ENCODE measurements around the gene SMOC2. TPM values are rescaled to one million over a fixed set of nuclear protein-coding genes. Genes with fewer than 3 reads are reported as not detected.

Gene SMOC2
- polyA plus RNA-seq, 4 donors = 18.9 to 38.2 (median 27.1) TPM

DNA sequence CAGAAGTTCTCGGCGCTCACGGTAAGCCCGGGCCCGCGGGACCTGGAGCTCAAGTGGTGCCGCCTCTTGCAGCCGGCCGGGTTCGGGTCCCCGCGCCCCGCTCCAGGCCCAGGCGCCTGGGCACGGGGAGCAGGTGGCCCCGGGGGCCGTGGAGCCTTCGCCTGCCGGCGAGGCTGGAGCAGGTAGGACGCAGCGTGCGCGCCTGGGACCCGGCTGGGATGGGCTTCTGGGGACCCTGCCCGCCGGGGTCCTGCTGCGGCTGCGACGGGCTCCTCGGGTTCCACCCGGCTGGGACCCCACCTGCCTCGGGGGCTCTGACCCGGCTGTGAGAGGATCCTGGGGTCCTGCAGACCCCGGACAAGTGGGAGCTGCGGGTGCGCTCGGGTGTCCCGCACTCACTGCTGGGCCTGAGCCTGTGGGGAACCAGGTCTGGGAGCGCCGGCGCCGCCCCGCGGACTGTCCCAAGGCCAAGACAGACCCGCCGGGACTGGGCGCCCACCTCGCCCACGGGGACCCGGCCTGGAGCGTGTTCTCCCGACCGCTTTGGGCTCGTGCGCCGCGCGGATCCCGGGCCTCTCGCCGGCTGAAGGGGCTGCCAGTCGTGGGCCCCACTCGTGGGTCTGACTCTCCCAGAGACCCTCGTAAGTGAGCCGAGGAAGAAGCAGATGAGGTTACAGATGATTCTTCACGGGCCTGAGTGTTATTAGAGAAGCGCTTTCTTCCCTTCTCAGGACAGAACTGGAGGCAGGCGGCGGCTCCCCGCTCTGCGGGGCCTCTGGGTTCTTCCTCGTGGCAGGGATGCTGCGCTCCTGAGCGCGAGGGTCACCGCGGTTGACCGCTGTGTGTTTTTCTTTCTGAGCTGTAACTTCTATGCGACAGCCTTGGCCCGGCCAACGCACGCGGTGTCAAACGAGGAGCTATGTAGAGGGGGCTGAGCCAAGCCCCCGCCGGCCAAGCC lies 729 bp downstream of the SMOC2 start:
- DNase-seq (ENCODE audit: low read depth in 4 of 4, low spot score in 2 of 4) = no peak

DNA sequence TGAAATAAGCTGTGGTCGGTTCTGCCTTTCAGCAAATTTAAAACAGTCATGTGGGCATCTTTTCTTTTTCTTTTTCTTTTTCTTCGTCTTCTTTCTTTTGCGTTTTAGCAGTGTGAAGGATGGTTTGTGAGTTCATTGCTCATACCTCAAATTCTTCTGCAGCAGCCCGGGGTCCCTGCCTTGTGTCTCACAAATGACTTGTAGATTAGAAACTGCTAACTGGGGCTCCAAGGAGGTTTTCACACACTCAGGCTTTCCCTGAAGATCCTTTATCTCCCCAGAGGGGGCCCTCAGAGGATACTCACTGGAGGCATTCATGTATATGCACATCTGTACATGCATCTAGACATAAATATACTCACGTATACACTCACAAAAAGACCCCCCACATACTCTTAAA lies 1.7 kb downstream of the SMOC2 start:
- no peak for DNase-seq (ENCODE audit: low read depth in 4 of 4, low spot score in 2 of 4)

DNA sequence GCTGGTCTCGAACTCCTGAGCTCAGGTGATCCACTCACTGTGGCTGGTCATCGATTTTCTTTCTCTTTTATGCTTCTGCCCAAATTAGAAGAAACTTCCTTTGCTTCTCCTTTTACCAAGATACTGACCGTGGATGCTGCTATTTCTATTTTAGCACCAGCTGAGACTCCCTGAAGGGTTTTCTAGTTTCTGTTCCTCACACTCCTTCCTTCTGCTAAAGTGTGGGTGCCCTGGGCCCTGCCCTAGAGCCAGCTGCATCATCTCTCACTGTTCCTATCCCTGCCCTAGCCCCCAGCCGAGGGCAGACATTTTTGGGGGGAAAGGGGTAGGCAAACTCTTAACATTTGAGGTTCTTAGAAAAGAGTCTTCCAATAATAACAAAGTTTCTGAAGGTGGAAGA lies 6.3 kb downstream of the SMOC2 start:
- no peak for DNase-seq (ENCODE audit: low read depth in 4 of 4, low spot score in 2 of 4)

DNA sequence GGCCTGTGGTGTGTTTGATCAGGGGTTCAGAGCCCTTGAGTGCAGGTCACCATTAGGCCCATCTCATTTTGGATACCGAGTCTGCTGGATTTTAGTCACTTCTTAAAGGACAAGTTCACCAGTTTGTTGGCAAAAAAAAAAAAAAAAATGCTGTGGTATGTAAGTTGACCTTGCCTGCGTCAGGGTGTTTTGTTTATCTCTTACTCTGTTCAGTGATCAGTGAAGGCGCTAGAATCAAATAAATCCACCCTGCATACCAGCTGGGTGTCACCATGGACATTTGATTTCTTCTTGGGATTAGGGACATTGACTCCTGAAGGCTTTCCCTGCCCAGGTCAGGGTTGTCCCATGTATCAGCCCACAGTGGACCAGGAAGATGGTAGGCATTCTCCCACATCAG lies 6.7 kb downstream of the SMOC2 start:
- no peak for DNase-seq (ENCODE audit: low read depth in 4 of 4, low spot score in 2 of 4)

DNA sequence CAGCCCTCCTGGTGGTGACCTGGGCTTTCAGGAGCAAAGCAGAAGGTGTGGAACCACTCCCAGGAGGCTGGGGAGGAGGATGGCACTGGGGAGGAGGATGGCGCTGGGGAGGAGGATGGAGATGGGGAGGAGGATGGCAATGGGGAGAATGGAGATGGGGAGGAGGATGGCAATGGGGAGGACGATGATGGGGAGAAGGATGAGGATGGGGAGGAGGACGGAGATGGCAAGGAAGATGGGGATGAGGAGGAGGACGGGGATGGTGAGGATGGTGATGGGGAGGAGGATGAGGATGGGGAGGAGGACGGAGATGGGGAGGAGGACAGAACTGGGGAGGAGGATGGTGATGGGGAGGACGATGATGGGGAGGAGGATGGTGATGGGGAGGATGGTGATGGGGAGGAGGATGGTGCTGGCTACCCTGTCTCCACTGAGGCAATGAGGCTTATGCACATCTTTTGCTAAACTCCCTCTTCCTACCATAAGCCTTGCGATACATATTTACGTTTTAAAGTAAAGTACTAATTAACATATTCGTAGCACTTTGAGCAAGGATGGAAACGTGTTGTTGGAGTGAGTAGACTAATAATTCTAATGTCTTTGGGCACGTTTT lies 7.4 kb downstream of the SMOC2 start:
- DNase-seq (ENCODE audit: low read depth in 4 of 4, low spot score in 2 of 4) = no peak

- DNase-seq (ENCODE audit: low read depth in 4 of 4, low spot score in 2 of 4) = no peak
Observed at GRCh38 chr6:168450917-168451316, 9.9 kb downstream of the SMOC2 start.

GRCh38 chr6:168451805-168452517 lies 11.0 kb downstream of the SMOC2 start:
- DNase-seq (ENCODE audit: low read depth in 4 of 4, low spot score in 2 of 4) = no peak

GRCh38 chr6:168452685-168453377 lies 11.8 kb downstream of the SMOC2 start:
- no peak for DNase-seq (ENCODE audit: low read depth in 4 of 4, low spot score in 2 of 4)

DNA sequence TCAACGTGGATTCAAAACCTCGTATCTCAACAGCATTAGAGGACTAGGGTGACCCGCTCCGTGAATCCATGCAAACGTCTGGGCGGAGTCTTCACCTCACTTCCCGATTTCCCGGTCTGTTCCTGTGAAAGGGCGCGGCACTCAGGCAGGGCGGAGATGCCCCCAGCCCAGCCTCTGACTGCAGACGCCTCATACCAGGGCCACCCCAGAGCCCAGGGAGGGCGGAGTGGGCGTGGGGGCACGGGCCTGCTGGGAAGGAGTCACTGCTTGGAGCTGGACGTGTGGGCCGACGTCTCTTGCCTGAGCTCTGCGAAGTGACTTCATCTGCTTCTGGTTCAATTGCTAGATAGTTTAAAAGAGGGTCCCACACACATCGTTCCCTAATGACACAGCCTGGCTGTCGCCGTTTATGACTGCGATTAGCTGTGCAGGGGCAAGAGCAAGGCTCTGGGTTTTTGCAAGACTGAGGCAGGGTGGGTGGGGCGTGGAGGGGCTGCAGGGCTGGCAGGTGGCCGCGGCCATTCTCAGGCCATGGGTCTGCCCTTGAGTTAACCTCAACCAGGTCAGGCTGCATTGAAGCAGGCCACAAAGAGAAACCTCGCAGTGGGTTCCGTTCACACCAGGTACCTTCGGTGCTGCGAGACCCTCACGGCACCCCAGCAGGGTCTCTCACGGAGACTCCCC lies 15.0 kb downstream of the SMOC2 start:
- no peak for DNase-seq (ENCODE audit: low read depth in 4 of 4, low spot score in 2 of 4)

DNA sequence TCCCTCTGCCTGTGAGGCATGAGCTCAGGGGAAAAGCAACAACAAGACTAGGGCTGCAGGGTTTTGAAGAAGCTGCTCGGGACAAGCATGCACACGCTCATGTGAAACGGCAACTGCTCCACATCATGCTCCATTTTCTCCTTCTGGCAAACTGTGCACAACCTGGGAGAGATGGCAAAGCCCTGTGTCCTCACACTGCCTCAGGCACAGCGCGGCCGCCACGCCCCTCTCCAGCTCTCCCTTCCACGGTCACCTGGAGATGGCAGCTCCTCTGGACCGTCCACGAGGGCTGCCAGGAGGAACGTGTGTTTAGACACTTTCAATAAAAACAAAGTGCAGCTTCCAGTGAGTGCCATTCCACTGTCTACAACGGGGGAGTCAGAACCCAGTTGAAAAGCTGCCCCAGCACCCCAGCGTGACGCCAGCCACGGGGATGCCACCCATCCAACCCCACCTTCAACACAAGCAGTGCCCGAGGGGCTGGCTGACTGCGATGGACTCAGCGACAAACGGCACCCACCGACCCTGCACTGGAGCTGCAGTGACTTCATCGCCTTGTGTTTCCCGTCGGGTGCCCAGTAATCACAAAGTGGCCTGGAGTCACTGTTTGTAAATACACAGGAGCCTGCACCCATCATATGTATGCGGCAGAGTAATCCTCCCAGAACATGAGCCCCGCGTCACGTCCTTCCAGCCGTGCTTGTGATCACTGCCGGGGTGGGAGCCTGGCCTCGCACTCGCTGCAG lies 16.1 kb downstream of the SMOC2 start:
- DNase-seq (ENCODE audit: low read depth in 4 of 4, low spot score in 2 of 4) = no peak

- no peak for DNase-seq (ENCODE audit: low read depth in 4 of 4, low spot score in 2 of 4)
Observed at GRCh38 chr6:168457653-168457934, 16.6 kb downstream of the SMOC2 start.

DNA sequence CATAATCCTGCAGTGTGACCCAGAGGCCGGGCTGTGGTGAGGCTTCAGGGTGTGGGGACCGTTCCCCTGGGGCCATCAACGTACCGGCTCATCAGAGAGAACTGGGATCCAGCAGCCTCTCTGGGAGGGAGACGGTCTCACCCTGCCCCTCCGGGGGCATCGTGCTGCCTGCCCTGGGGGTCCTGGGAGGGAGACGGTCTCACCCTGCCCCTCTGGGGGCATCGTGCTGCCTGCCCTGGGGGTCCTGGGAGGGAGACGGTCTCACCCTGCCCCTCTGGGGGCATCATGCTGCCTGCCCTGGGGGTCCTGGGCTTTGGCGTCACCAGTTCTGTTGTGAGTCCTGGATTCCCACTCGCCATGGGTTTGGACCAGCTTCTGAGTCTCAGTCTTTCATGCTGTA lies 17.1 kb downstream of the SMOC2 start:
- no peak for DNase-seq (ENCODE audit: low read depth in 4 of 4, low spot score in 2 of 4)

DNA sequence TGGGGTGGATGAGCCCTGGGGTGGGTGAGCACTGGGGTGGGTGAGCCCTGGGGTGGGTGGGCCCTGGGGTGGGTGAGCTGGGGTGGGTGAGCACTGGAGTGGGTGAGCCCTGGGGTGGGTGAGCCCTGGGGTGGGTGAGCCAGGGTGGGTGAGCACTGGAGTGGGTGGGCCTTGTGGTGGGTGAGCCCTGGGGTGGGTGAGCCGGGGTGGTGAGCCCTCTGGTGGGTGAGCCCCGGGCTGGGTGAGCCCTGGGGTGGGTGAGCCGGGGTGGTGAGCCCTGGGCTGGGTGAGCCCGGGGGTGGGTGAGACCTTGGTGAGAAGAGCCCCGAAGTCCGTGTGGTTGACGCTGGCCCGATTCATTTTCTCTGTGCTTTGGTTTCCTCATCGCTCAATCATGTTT lies 18.6 kb downstream of the SMOC2 start:
- no peak for DNase-seq (ENCODE audit: low read depth in 4 of 4, low spot score in 2 of 4)

- DNase-seq (ENCODE audit: low read depth in 4 of 4, low spot score in 2 of 4) = no peak
Observed at GRCh38 chr6:168462289-168462853, 21.4 kb downstream of the SMOC2 start.

GRCh38 chr6:168464546-168464945 lies 23.6 kb downstream of the SMOC2 start:
- DNase-seq (ENCODE audit: low read depth in 4 of 4, low spot score in 2 of 4) = no peak

DNA sequence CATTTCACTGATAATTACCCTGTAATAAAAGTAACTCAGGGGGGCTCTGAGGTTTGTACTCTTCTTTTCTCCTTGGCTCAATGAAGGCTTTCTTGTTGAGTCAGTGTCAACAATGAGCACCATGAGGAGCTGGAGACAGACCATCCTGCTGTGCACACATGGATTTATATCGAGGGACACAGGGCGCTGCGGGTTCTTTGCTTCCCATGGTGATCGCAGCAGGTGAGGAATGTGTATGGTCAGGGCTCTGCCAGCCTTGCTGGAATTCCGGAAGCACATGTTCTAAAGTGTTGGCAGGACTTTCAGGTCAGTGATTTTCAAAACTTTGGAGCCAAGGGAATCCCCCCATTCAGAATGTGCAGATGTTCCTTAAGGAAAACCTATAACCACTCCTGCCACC lies 27.1 kb downstream of the SMOC2 start:
- no peak for DNase-seq (ENCODE audit: low read depth in 4 of 4, low spot score in 2 of 4)

GRCh38 chr6:168469521-168469920 lies 28.5 kb downstream of the SMOC2 start:
- DNase-seq (ENCODE audit: low read depth in 4 of 4, low spot score in 2 of 4) = no peak

DNA sequence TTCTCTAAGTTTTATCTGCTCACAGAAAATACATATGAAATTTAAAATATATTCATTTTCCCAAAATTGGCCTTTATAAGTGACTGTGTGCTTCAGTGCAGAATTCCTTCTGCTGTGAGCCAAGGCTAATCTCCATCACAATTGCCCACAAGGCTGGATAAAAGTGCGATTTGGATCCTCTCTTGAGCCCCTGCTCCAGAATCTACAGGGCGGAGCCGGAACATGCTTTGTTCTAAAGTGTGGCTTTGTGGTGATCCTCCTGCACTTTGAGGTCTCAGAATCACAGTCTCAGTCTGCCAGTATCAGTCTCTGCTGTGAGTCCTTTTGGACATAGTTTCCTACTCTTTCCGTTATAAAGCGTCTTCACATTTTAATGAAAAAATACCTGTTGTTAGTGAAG lies 28.9 kb downstream of the SMOC2 start:
- DNase-seq (ENCODE audit: low read depth in 4 of 4, low spot score in 2 of 4) = no peak

GRCh38 chr6:168472363-168472762 lies 31.4 kb downstream of the SMOC2 start:
- no peak for DNase-seq (ENCODE audit: low read depth in 4 of 4, low spot score in 2 of 4)

GRCh38 chr6:168473197-168473596 lies 32.2 kb downstream of the SMOC2 start:
- DNase-seq (ENCODE audit: low read depth in 4 of 4, low spot score in 2 of 4) = no peak

Data from left renal cortex interstitium (tissue), 4 donors.